Lung (tissue), 12 donors: ENCODE results near the gene NBAS. TPM values are rescaled to one million over a fixed set of nuclear protein-coding genes. Genes with fewer than 3 reads are reported as not detected.

Experiments used
- ATAC-seq: fragments of 200-7000 bp; cut with Tn5 transposase; one replicate; pipeline ENCODE4 v1.9.1; 2020; ENCODE audit warnings: moderate number of reproducible peaks; ENCODE audit not compliant: insufficient read depth, low FRiP score
- DNase-seq, 3 donors: peaks; one replicate each; pipeline ENCODE4 v3.0.0-alpha.2; 2013 to 2017
- H3K27ac ChIP-seq, 2 donors: one replicate each; pipeline ENCODE4 v1.5.1; 2013; ENCODE audit warnings: mild to moderate bottlenecking in 2 of 2, moderate library complexity in 2 of 2, control low read depth in 1 of 2, inconsistent platforms in 1 of 2, low read depth in 1 of 2, low read length in 1 of 2
- H3K27me3 ChIP-seq, 3 donors: one replicate each; pipeline ENCODE4 v1.5.1; 2013; ENCODE audit warnings: low read length in 2 of 3; ENCODE audit not compliant: control insufficient read depth in 3 of 3, insufficient read depth in 3 of 3
- H3K36me3 ChIP-seq, 4 donors: one replicate each; pipeline ENCODE4 v1.5.1; 2013; ENCODE audit warnings: low read length in 4 of 4, mild to moderate bottlenecking in 1 of 4, moderate library complexity in 1 of 4; ENCODE audit not compliant: control insufficient read depth in 4 of 4, insufficient read depth in 4 of 4
- H3K4me1 ChIP-seq, 5 donors: one replicate each; pipeline ENCODE4 v1.5.1; 2013; ENCODE audit warnings: low read length in 5 of 5, mild to moderate bottlenecking in 2 of 5, moderate library complexity in 1 of 5; ENCODE audit not compliant: control insufficient read depth in 5 of 5, insufficient read depth in 5 of 5
- H3K4me3 ChIP-seq: one replicate; pipeline ENCODE4 v1.5.1; 2013; ENCODE audit warnings: mild to moderate bottlenecking, control low read depth, moderate library complexity
- H3K9ac ChIP-seq, 2 donors: one replicate each; pipeline ENCODE4 v1.5.1; 2013; ENCODE audit warnings: low read length in 2 of 2, control low read depth in 1 of 2; ENCODE audit not compliant: insufficient read depth in 1 of 2
- H3K9me3 ChIP-seq, 4 donors: one replicate each; pipeline ENCODE4 v1.5.1; 2013; ENCODE audit warnings: low read length in 3 of 4, mild to moderate bottlenecking in 1 of 4, moderate library complexity in 1 of 4; ENCODE audit not compliant: control insufficient read depth in 4 of 4, insufficient read depth in 3 of 4
- CTCF ChIP-seq: IDR thresholded peaks from 2 replicates; pipeline ENCODE4 v1.5.1; 2012; ENCODE audit warnings: mild to moderate bottlenecking; ENCODE audit errors: control extremely low read depth, extremely low read depth
- WGBS, 2 donors: extraction: QIAGEN DNeasy Blood & Tissue Kit; methylation state at CpG; one replicate each; pipeline ENCODE4 v1.1.7; 2013; 5-methylcytosine and 5-hydroxymethylcytosine counted together
- polyA plus RNA-seq, 2 donors: library from polyadenylated mRNA; stranded (reverse); fragments of 200-250 nt; gene quantifications; one replicate each; pipeline ENCODE4 v1.2.1, GENCODE V29; 2013
- total RNA-seq, 2 donors: library from RNA; depleted of rRNA in 1 of 2; stranded (reverse); fragments of >200 nt in 1 of 2; gene quantifications; one replicate each; pipeline ENCODE4 v1.2.1, GENCODE V29; 2014 to 2021
- donor health status: control.
- donor health status: control.
- donor health status: Bipolar disorder and iron deficiency.
- donor health status: healthy.
- donor health status: DM: yes; HTN: yes; CAD: no.

NBAS gene
- total and polyA plus RNA-seq, 4 donors = 15.6 to 61.3 (median 35.4) TPM

GRCh38 chr2:15531095-15531854 lies 29.9 kb downstream of the NBAS start:
- Histone ChIP-seq H3K4me1 (no peaks in the 10 kb centered on the region), H3K36me3 (peaks cover 4 to 16% (median 10%) of the 10 kb centered on the region in 4 donors), H3K4me3 (no peak overlapping the region), H3K9me3 (no peaks in the 10 kb centered on the region), H3K27me3 (no peaks in the 10 kb centered on the region), H3K9ac (no peak overlapping the region), H3K27ac (no peak overlapping the region)
- 94 to 98% methylated on average over 7 of the region's 7 CpGs for WGBS, 2 donors
- DNase-seq = no peak
- ATAC-seq = no peak
- TF ChIP-seq CTCF = no peak

GRCh38 chr2:15527074-15527739 lies 33.9 kb downstream of the NBAS start:
- Histone ChIP-seq H3K36me3 (peaks cover 6 to 19% (median 10%) of the 10 kb centered on the region in 4 donors), H3K27ac (no peak overlapping the region), H3K27me3 (no peaks in the 10 kb centered on the region), H3K4me1 (peaks cover 0 to 1% (median 0%) of the 10 kb centered on the region in 5 donors), H3K4me3 (no peak overlapping the region), H3K9me3 (no peaks in the 10 kb centered on the region), H3K9ac (no peak overlapping the region)
- ATAC-seq (no peak), DNase-seq (no peak)
- 94 to 95% methylated on average over 6 of the region's 6 CpGs for WGBS, 2 donors
- no peak for TF ChIP-seq CTCF

GRCh38 chr2:15521641-15522181 lies 39.4 kb downstream of the NBAS start:
- Histone ChIP-seq H3K4me1 (peaks cover 0 to 1% (median 0%) of the 10 kb centered on the region in 5 donors), H3K36me3 (peaks cover 2 to 10% (median 7%) of the 10 kb centered on the region in 4 donors), H3K9me3 (no peaks in the 10 kb centered on the region), H3K27ac (no peak overlapping the region), H3K9ac (no peak overlapping the region), H3K4me3 (no peak overlapping the region), H3K27me3 (no peaks in the 10 kb centered on the region)
- ATAC-seq (no peak), DNase-seq (peak in 2 of 3 donors; percentile 21 to 22)
- TF ChIP-seq CTCF = no peak
- 56 to 58% methylated on average over 2 of the region's 2 CpGs for WGBS, 2 donors
